Nephron progenitor cell (in vitro differentiated cells): Measurements from ENCODE around the gene ANGPTL2.

Source experiments
- DNase-seq: peaks from one replicate; pipeline ENCODE4 v3.0.0; 2021
- H3K27ac Mint-ChIP-seq: 2 replicates; pipeline ENCODE4 v1.8.0; 2021; ENCODE audit warnings: mild to moderate bottlenecking, moderate library complexity, mixed read lengths
- H3K27me3 Mint-ChIP-seq: 2 replicates; pipeline ENCODE4 v1.8.0; 2021; ENCODE audit warnings: mild to moderate bottlenecking, low read depth, mixed read lengths; ENCODE audit not compliant: poor library complexity
- H3K36me3 Mint-ChIP-seq: 2 replicates; pipeline ENCODE4 v1.8.0; 2021; ENCODE audit warnings: low read depth, mixed read lengths
- H3K4me1 Mint-ChIP-seq: 2 replicates; pipeline ENCODE4 v1.8.0; 2021; ENCODE audit warnings: mixed read lengths
- H3K4me3 Mint-ChIP-seq: 2 replicates; pipeline ENCODE4 v1.8.0; 2021; ENCODE audit warnings: mild to moderate bottlenecking, moderate library complexity, mixed read lengths
- H3K9me3 Mint-ChIP-seq: 2 replicates; pipeline ENCODE4 v1.8.0; 2021; ENCODE audit warnings: mild to moderate bottlenecking, moderate library complexity, mixed read lengths
- CTCF ChIP-seq: fragments of 200-600 bp; sonication (generic); IDR thresholded peaks from 2 replicates; pipeline ENCODE4 v1.5.0; 2021; ENCODE audit warnings: antibody characterized with exemption

Gene ANGPTL2

GRCh38 chr9:127075624-127076372 is 46.6 kb downstream of the ANGPTL2 start:
- H3K27me3 Mint-ChIP-seq, result peaks cover 2% of the 10 kb centered on the region
- H3K9me3 Mint-ChIP-seq, result peaks cover 21% of the 10 kb centered on the region
- no peak for DNase-seq
- peaks cover 21% of the 10 kb centered on the region for H3K36me3 Mint-ChIP-seq
- H3K4me3 Mint-ChIP-seq, result no peak overlapping the region
- TF ChIP-seq CTCF, result no peak
- H3K27ac Mint-ChIP-seq, result no peak overlapping the region
- peaks cover 25% of the 10 kb centered on the region for H3K4me1 Mint-ChIP-seq

- no peak for DNase-seq
- no peak for TF ChIP-seq CTCF
- H3K4me3 Mint-ChIP-seq, result no peak overlapping the region
- peaks cover 2% of the 10 kb centered on the region for H3K27me3 Mint-ChIP-seq
- no peak overlapping the region for H3K27ac Mint-ChIP-seq
- peaks cover 24% of the 10 kb centered on the region for H3K9me3 Mint-ChIP-seq
- peaks cover 25% of the 10 kb centered on the region for H3K4me1 Mint-ChIP-seq
- H3K36me3 Mint-ChIP-seq, result peaks cover 21% of the 10 kb centered on the region
Observed at GRCh38 chr9:127074561-127075548, 47.6 kb downstream of the ANGPTL2 start.

- peaks cover 19% of the 10 kb centered on the region for H3K9me3 Mint-ChIP-seq
- H3K27ac Mint-ChIP-seq, result no peak overlapping the region
- TF ChIP-seq CTCF, result no peak
- no peaks in the 10 kb centered on the region for H3K4me1 Mint-ChIP-seq
- no peak overlapping the region for H3K4me3 Mint-ChIP-seq
- no peak for DNase-seq
- H3K36me3 Mint-ChIP-seq, result peaks cover 16% of the 10 kb centered on the region
- H3K27me3 Mint-ChIP-seq, result peaks cover 8% of the 10 kb centered on the region
Observed at GRCh38 chr9:127067603-127068220, 54.7 kb downstream of the ANGPTL2 start.

GRCh38 chr9:127066851-127067136 is 55.6 kb downstream of the ANGPTL2 start:
- H3K4me1 Mint-ChIP-seq, result no peaks in the 10 kb centered on the region
- no peak for TF ChIP-seq CTCF
- H3K27me3 Mint-ChIP-seq, result peaks cover 8% of the 10 kb centered on the region
- H3K9me3 Mint-ChIP-seq, result peaks cover 11% of the 10 kb centered on the region
- no peak overlapping the region for H3K4me3 Mint-ChIP-seq
- H3K36me3 Mint-ChIP-seq, result peaks cover 8% of the 10 kb centered on the region
- H3K27ac Mint-ChIP-seq, result no peak overlapping the region
- no peak for DNase-seq

GRCh38 chr9:127066060-127066850 is 56.2 kb downstream of the ANGPTL2 start:
- H3K4me3 Mint-ChIP-seq, result no peak overlapping the region
- peaks cover 3% of the 10 kb centered on the region for H3K36me3 Mint-ChIP-seq
- H3K27ac Mint-ChIP-seq, result no peak overlapping the region
- DNase-seq, result no peak
- no peak for TF ChIP-seq CTCF
- peaks cover 11% of the 10 kb centered on the region for H3K27me3 Mint-ChIP-seq
- peaks cover 6% of the 10 kb centered on the region for H3K9me3 Mint-ChIP-seq
- H3K4me1 Mint-ChIP-seq, result no peaks in the 10 kb centered on the region
